ENCODE results near the gene LILRA1.
A peak's percentile ranks its signal among the peaks of the same experiment; 100 is the strongest.

LILRA1 gene

GRCh38 chr19:54644056-54644455 lies 50.6 kb downstream of the LILRA1 start:
- no peak for DNase-seq (ENCODE audit: low read depth)
- H3K4me3 ChIP-seq (ENCODE audit: low read depth, low read length) = no peak overlapping the region
- no peak for TF ChIP-seq CTCF (IDR thresholded peaks at IDR 0.05; ENCODE audit: insufficient read depth, low read depth, low read length, missing control alignments)

- TF ChIP-seq CTCF (IDR thresholded peaks at IDR 0.05; ENCODE audit: insufficient read depth, low read depth, low read length, missing control alignments) = no peak
- no peak for DNase-seq (ENCODE audit: low read depth)
- no peak overlapping the region for H3K4me3 ChIP-seq (ENCODE audit: low read depth, low read length)
Measured at GRCh38 chr19:54646331-54646841, 53.0 kb downstream of the LILRA1 start.

- peak; percentile 35 for DNase-seq (ENCODE audit: low read depth)
- TF ChIP-seq CTCF (IDR thresholded peaks at IDR 0.05; ENCODE audit: insufficient read depth, low read depth, low read length, missing control alignments) = peak; percentile 19
Measured at GRCh38 chr19:54648129-54648528, 54.7 kb downstream of the LILRA1 start.

GRCh38 chr19:54650108-54650655 lies 56.8 kb downstream of the LILRA1 start:
- H3K4me3 ChIP-seq (ENCODE audit: low read depth, low read length) = no peak overlapping the region
- no peak for DNase-seq (ENCODE audit: low read depth)
- TF ChIP-seq CTCF (IDR thresholded peaks at IDR 0.05; ENCODE audit: insufficient read depth, low read depth, low read length, missing control alignments) = no peak

More at GRCh38 chr19:54648129-54648528, 54.7 kb downstream of the LILRA1 start:
- no peak overlapping the region for H3K4me3 ChIP-seq (ENCODE audit: low read depth, low read length)
